ENCODE data around the gene ZBTB7B.

DNA sequence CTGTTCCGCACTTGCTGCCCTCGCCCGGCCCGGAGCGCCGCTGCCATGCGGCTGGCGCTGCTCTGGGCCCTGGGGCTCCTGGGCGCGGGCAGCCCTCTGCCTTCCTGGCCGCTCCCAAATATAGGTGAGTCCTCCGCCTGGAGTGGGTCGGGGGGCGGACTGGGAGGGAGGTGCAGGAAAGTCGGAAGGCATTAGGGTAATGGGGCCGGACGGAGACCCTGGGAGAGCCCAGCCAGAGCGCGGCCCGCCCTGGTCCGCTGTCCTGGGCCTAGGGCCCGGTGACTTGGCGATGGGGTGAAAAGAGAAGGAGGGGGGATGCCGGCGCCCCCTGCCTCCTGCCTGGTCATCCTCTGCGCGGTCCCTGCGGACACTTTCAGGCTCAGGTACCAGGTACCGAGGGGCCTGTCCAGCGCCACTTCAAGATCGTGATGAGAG, 48.8 kb downstream of the ZBTB7B start:
- TF ChIP-seq, protein P1, sequence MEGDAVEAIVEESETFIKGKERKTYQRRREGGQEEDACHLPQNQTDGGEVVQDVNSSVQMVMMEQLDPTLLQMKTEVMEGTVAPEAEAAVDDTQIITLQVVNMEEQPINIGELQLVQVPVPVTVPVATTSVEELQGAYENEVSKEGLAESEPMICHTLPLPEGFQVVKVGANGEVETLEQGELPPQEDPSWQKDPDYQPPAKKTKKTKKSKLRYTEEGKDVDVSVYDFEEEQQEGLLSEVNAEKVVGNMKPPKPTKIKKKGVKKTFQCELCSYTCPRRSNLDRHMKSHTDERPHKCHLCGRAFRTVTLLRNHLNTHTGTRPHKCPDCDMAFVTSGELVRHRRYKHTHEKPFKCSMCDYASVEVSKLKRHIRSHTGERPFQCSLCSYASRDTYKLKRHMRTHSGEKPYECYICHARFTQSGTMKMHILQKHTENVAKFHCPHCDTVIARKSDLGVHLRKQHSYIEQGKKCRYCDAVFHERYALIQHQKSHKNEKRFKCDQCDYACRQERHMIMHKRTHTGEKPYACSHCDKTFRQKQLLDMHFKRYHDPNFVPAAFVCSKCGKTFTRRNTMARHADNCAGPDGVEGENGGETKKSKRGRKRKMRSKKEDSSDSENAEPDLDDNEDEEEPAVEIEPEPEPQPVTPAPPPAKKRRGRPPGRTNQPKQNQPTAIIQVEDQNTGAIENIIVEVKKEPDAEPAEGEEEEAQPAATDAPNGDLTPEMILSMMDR (conservative IDR thresholded peaks at IDR 0.05; ENCODE audit: low read length): no peak; the same call in 1 of the 2 replicates
- no peak for TF ChIP-seq EZH2phosphoT487 (IDR thresholded peaks at IDR 0.05; ENCODE audit: borderline replicate concordance, low read depth, low read length)

Data from OCI-LY7 (cell line).